ENCODE data around the gene EHHADH.

GRCh38 chr3:185151964-185152409, 101.9 kb downstream of the EHHADH start:
- no peak for TF ChIP-seq CTCF (IDR thresholded peaks at IDR 0.05)
- TF ChIP-seq POLR2A (IDR thresholded peaks at IDR 0.05) = no peak
- TF ChIP-seq POLR2AphosphoS5 (IDR thresholded peaks at IDR 0.05) = no peak
